Stomach (tissue), 4 donors: Measurements from ENCODE around the gene ARMC3.

ENCODE experiments used
- EP300 ChIP-seq: sonication (generic); formaldehyde crosslinking; IDR thresholded peaks from one replicate; pipeline ENCODE4 v1.6.1; 2017; ENCODE audit warnings: antibody characterized with exemption
- POLR2A ChIP-seq, 4 donors: fragments of 450-650 bp; IDR thresholded peaks; one replicate each; pipeline ENCODE4 v1.6.1; 2016; ENCODE audit warnings: antibody characterized with exemption in 4 of 4, control low read depth in 2 of 4, mild to moderate bottlenecking in 1 of 4, moderate library complexity in 1 of 4
- POLR2AphosphoS5 ChIP-seq, 3 donors: sonication (generic); formaldehyde crosslinking; IDR thresholded peaks; one replicate each; pipeline ENCODE4 v1.6.1; 2016; ENCODE audit warnings: antibody characterized with exemption in 3 of 3
- TF ChIP-seq, protein P1 (sequence below), 7 experiments: fragments of 450-650 bp in 4 of 7; fragments of 200-600 bp in 3 of 7; sonication (generic) in 3 of 7; IDR thresholded peaks; one replicate each; pipeline ENCODE4 v1.5.1; 2016 to 2019; ENCODE audit warnings: antibody characterized with exemption in 7 of 7, control low read depth in 2 of 7, mild to moderate bottlenecking in 1 of 7

DNA sequence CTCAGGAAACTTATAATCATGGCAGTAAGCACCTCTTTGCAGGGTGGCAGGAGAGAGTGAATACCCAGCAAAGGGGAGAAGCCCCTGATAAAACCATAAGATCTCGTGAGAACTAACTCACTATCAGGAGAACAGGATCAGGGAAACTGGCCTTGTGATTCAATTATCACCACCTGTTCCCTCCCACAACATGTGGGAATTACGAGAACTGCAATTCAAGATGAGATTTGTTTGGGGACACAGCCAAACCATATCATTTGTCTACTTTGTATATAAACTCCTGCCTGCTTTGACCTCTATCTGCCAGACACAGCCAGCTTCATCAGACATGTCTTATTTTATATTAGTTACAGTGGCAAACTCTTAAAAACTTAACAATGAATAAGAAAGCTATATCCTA, 50.4 kb downstream of the ARMC3 start:
- TF ChIP-seq EP300 (no peak), POLR2A (IDR thresholded peaks at IDR 0.05) (no peak), POLR2AphosphoS5 (IDR thresholded peaks at IDR 0.05) (no peak)
- TF ChIP-seq, protein P1, sequence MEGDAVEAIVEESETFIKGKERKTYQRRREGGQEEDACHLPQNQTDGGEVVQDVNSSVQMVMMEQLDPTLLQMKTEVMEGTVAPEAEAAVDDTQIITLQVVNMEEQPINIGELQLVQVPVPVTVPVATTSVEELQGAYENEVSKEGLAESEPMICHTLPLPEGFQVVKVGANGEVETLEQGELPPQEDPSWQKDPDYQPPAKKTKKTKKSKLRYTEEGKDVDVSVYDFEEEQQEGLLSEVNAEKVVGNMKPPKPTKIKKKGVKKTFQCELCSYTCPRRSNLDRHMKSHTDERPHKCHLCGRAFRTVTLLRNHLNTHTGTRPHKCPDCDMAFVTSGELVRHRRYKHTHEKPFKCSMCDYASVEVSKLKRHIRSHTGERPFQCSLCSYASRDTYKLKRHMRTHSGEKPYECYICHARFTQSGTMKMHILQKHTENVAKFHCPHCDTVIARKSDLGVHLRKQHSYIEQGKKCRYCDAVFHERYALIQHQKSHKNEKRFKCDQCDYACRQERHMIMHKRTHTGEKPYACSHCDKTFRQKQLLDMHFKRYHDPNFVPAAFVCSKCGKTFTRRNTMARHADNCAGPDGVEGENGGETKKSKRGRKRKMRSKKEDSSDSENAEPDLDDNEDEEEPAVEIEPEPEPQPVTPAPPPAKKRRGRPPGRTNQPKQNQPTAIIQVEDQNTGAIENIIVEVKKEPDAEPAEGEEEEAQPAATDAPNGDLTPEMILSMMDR (IDR thresholded peaks at IDR 0.05): no peak
